Kidney (tissue), 14 donors: ENCODE data around the gene CGA. TPM values are rescaled to one million over a fixed set of nuclear protein-coding genes. Genes with fewer than 3 reads are reported as not detected.

Source experiments
- DNase-seq, 5 donors: peaks; one replicate each; pipeline ENCODE4 v3.0.0-alpha.2; 2013 to 2020
- FAIRE-seq: peaks from 2 replicates; lab custom pipeline; 2012; peaks lifted over from hg19 to GRCh38; lab: Jason Lieb, UNC
- H3K27ac ChIP-seq, 2 donors: one replicate each; pipeline ENCODE4 v1.7.0; 2013; ENCODE audit warnings: low read depth in 2 of 2, low read length in 2 of 2, inconsistent platforms in 1 of 2
- H3K27me3 ChIP-seq: one replicate; pipeline ENCODE4 v1.7.1; 2013; ENCODE audit warnings: low read length, inconsistent platforms; ENCODE audit not compliant: control insufficient read depth, insufficient read depth
- H3K36me3 ChIP-seq, 3 donors: one replicate each; pipeline versions ENCODE4 v1.7.0 to v1.7.1; 2013; ENCODE audit warnings: low read length in 3 of 3, control low read depth in 1 of 3, inconsistent platforms in 1 of 3; ENCODE audit not compliant: insufficient read depth in 3 of 3, control insufficient read depth in 2 of 3
- H3K4me1 ChIP-seq, 3 donors: one replicate each; pipeline versions ENCODE4 v1.7.0 to v1.7.1; 2013; ENCODE audit warnings: low read length in 3 of 3, inconsistent platforms in 1 of 3, low read depth in 1 of 3; ENCODE audit not compliant: control insufficient read depth in 2 of 3, insufficient read depth in 2 of 3
- H3K4me3 ChIP-seq, 3 donors: one replicate each; pipeline versions ENCODE4 v1.7.0 to v1.8.1; 2013; ENCODE audit warnings: low read length in 3 of 3, control low read depth in 1 of 3, inconsistent platforms in 1 of 3
- H3K9ac ChIP-seq, 3 donors: one replicate each; pipeline versions ENCODE4 v1.7.0 to v1.7.1; 2013; ENCODE audit warnings: low read length in 3 of 3, control low read depth in 1 of 3, inconsistent platforms in 1 of 3
- H3K9me3 ChIP-seq, 3 donors: one replicate each; pipeline versions ENCODE4 v1.7.0 to v1.7.1; 2013; ENCODE audit warnings: low read length in 3 of 3, control low read depth in 1 of 3, inconsistent platforms in 1 of 3; ENCODE audit not compliant: control insufficient read depth in 2 of 3, insufficient read depth in 1 of 3
- CTCF ChIP-seq: IDR thresholded peaks from 3 replicates; pipeline ENCODE4 v1.5.1; 2012; ENCODE audit warnings: mild to moderate bottlenecking, moderate library complexity, borderline replicate concordance; ENCODE audit not compliant: insufficient read depth; ENCODE audit errors: extremely low read depth
- intact Hi-C: fragments of 100-400 bp; cut with DNase I; formaldehyde crosslinking; loops from one replicate; pipeline ENCODE4 v1.11.1; 2022
- polyA plus RNA-seq: library from polyadenylated mRNA; stranded (reverse); fragments of 350-450 nt; fragmentation: Illumina TruSeq; extraction: RNeasy Lipid Tissue Mini Kit (QIAGEN cat#74804); gene quantifications from one replicate; pipeline ENCODE4 v1.2.3, GENCODE V29; 2014; ENCODE audit warnings: low read depth, low replicate concordance; ENCODE audit not compliant: insufficient read depth
- total RNA-seq: library from RNA; stranded (reverse); fragmentation: NEBNext Ultra II Directional; extraction: Animal tissue kit (Norgen Biotek cat#: 25700); gene quantifications from one replicate; pipeline ENCODE4 v1.2.1, GENCODE V29; 2021
- donor health status: control.
- donor health status: control.
- donor health status: control.
- donor health status: control.
- donor health status: control.
- donor health status: DM: yes; HTN: yes; CAD: no.
- donor health status: Normal renal cell carcinoma (clear cell type).

Gene CGA
- total and polyA plus RNA-seq, 2 donors from 2014 or later = 2.8 TPM; not detected in 1

DNA sequence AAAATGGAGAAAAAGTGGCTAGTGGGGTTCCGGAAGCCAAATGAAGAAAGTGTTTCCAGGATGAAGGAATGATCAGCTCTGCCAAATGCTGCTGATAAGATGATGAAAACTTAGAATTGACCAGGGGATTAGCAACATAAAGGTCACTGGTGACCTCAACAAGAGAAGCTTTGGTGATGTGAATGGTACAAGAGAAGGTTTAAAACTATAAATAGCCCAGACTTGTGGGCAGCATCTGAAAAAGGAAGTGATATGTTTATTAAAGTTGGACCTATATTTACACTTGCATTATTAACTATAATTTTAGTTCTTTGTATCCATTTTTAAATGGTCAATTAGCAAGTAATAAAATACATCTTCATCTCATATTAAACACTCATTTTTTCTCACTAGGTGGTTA, 45.1 kb downstream of the CGA start:
- Histone ChIP-seq H3K36me3 (no peaks in the 10 kb centered on the region), H3K27ac (no peak overlapping the region), H3K4me1 (no peaks in the 10 kb centered on the region), H3K27me3 (no peaks in the 10 kb centered on the region), H3K4me3 (no peak overlapping the region), H3K9me3 (no peaks in the 10 kb centered on the region), H3K9ac (no peak overlapping the region)
- no peak for DNase-seq
- no peak for FAIRE-seq
- no peak for TF ChIP-seq CTCF
- intact Hi-C loops = no loop called here

DNA sequence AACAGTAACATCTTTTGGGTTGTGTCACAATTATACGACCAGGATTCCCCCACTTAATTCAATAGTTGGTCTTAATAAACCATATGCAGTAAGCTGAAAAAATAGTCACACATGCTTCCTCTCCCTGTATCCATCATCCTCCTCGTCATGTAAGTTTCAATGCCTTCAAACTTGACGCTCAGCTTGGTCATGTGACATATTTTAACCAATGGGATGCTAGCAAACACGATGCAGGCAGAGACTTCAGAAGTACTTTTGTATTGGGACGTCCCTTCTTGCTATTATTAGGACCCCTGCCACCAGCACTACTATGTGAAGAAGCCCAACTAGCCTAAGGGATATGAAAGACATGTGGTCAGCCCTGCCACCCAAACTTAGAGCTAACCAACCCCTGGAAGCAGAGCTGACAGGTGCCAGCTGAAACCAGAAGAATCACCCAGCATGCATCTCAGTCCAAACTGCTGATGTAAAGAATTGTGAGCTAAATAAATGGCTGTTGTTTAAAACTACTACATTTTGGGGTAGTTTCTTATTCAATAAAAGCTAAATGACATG, 49.3 kb downstream of the CGA start:
- DNase-seq = no peak
- Histone ChIP-seq H3K4me1 (no peaks in the 10 kb centered on the region), H3K9ac (no peak overlapping the region), H3K9me3 (no peaks in the 10 kb centered on the region), H3K27me3 (no peaks in the 10 kb centered on the region), H3K36me3 (no peaks in the 10 kb centered on the region), H3K4me3 (no peak overlapping the region), H3K27ac (no peak overlapping the region)
- intact Hi-C loops = no loop called here
- no peak for FAIRE-seq
- TF ChIP-seq CTCF = no peak

- intact Hi-C loops = no loop called here
- no peaks in the 10 kb centered on the region for H3K27me3 ChIP-seq
- no peak for TF ChIP-seq CTCF
- FAIRE-seq (no peak), DNase-seq (no peak)
- H3K9me3 ChIP-seq = no peaks in the 10 kb centered on the region
- H3K4me1 ChIP-seq = no peaks in the 10 kb centered on the region
- H3K27ac ChIP-seq = no peak overlapping the region
- H3K4me3 ChIP-seq = no peak overlapping the region
- no peak overlapping the region for H3K9ac ChIP-seq
- H3K36me3 ChIP-seq = no peaks in the 10 kb centered on the region
Observed at GRCh38 chr6:87040729-87041128, 54.2 kb downstream of the CGA start.

Other genes starting within 250 kb of the CGA start
- not detected for gene HTR1E, start 157.6 kb downstream of the CGA start, total RNA-seq
- gene HTR1E, start 157.6 kb downstream of the CGA start, polyA plus RNA-seq = not detected
- 52.3 TPM for gene ZNF292, start 60.5 kb upstream of the CGA start, total RNA-seq
- gene ZNF292, start 60.5 kb upstream of the CGA start, polyA plus RNA-seq = 3.4 TPM
- gene SMIM8, start 227.5 kb upstream of the CGA start, total RNA-seq = 10.5 TPM
- 14.6 TPM for gene SMIM8, start 227.5 kb upstream of the CGA start, polyA plus RNA-seq
- gene GJB7, start 234.2 kb upstream of the CGA start, total RNA-seq = not detected
- gene GJB7, start 234.2 kb upstream of the CGA start, polyA plus RNA-seq = not detected
- gene C6orf163, start 249.7 kb upstream of the CGA start, total RNA-seq = 4.2 TPM
- 1.3 TPM for gene C6orf163, start 249.7 kb upstream of the CGA start, polyA plus RNA-seq